HepG2 (cell line): Measurements from ENCODE around the gene CDK7. TPM values are rescaled to one million over a fixed set of nuclear protein-coding genes. Genes with fewer than 3 reads are reported as not detected.

Experiments used
- AGO2 ChIP-seq: fragments of 200-400 bp; formaldehyde crosslinking; optimal IDR thresholded peaks from 2 replicates; pipeline ENCODE3; 2017; ENCODE audit warnings: mild to moderate bottlenecking, low read depth, low read length, moderate library complexity
- BRD4 ChIP-seq: sonication (generic); formaldehyde crosslinking; IDR thresholded peaks from 2 replicates; pipeline ENCODE4 v1.4.0; 2020; ENCODE audit warnings: missing genetic modification reagents
- FOXJ3 ChIP-seq: sonication (generic); formaldehyde crosslinking; IDR thresholded peaks from 2 replicates; pipeline ENCODE4 v1.4.0; 2020; ENCODE audit warnings: missing genetic modification reagents, mild to moderate bottlenecking, borderline replicate concordance
- FOXK1 ChIP-seq: sonication (generic); formaldehyde crosslinking; IDR thresholded peaks from 2 replicates; pipeline ENCODE4 v1.4.0; 2020; ENCODE audit warnings: low read depth, missing genetic modification reagents, borderline replicate concordance
- HMG20B ChIP-seq: conservative IDR thresholded peaks from 2 replicates; pipeline ENCODE4 v1.6.1; 2016; ENCODE audit warnings: missing genetic modification reagents, missing compliant biosample characterization
- HMGA1 ChIP-seq: sonication (generic); formaldehyde crosslinking; conservative IDR thresholded peaks from 2 replicates; pipeline ENCODE4 v1.4.0; 2020; ENCODE audit warnings: missing genetic modification reagents
- KLF16 ChIP-seq, 2 experiments: sonication (generic) in 1 of 2; formaldehyde crosslinking in 1 of 2; IDR thresholded peaks; 2 replicates each; pipeline versions ENCODE4 v1.6.1 to v1.8.0; 2016 to 2023; ENCODE audit warnings: missing genetic modification reagents in 2 of 2, missing compliant biosample characterization in 1 of 2
- MED13 ChIP-seq: sonication (generic); formaldehyde crosslinking; IDR thresholded peaks from 2 replicates; pipeline ENCODE4 v1.5.0; 2020; ENCODE audit warnings: missing genetic modification reagents
- MEIS2 ChIP-seq: sonication (generic); formaldehyde crosslinking; IDR thresholded peaks from 2 replicates; pipeline ENCODE4 v1.9.0; 2021; ENCODE audit warnings: mild to moderate bottlenecking, missing genetic modification reagents
- PCBP1 ChIP-seq: fragments of 200-400 bp; formaldehyde crosslinking; IDR thresholded peaks from 2 replicates; pipeline ENCODE4 v1.6.1; 2017; ENCODE audit warnings: mild to moderate bottlenecking, low read depth, low read length, borderline replicate concordance
- SRSF9 ChIP-seq: fragments of 200-400 bp; formaldehyde crosslinking; IDR thresholded peaks from 2 replicates; pipeline ENCODE4 v1.6.1; 2018; ENCODE audit warnings: borderline replicate concordance, mild to moderate bottlenecking, low read depth, low read length; ENCODE audit not compliant: insufficient read depth, poor library complexity, severe bottlenecking
- ZFAT ChIP-seq: sonication (generic); formaldehyde crosslinking; conservative IDR thresholded peaks from 2 replicates; pipeline ENCODE4 v1.8.1; 2023; ENCODE audit warnings: missing genetic modification reagents, inconsistent platforms
- ZFY ChIP-seq: sonication (generic); formaldehyde crosslinking; IDR thresholded peaks from 2 replicates; pipeline ENCODE4 v1.4.0; 2020; ENCODE audit warnings: missing genetic modification reagents
- ZIK1 ChIP-seq: sonication (generic); formaldehyde crosslinking; IDR thresholded peaks from 2 replicates; pipeline ENCODE4 v1.5.0; 2020; ENCODE audit warnings: mild to moderate bottlenecking, low read depth, missing genetic modification reagents, borderline replicate concordance
- ZNF274 ChIP-seq: sonication (generic); formaldehyde crosslinking; IDR thresholded peaks from 2 replicates; pipeline ENCODE4 v1.5.1; 2020; ENCODE audit warnings: mild to moderate bottlenecking, missing genetic modification reagents
- ZNF282 ChIP-seq: fragments of 450-650 bp; IDR thresholded peaks from 2 replicates; pipeline ENCODE4 v1.6.1; 2018; ENCODE audit not compliant: partially characterized antibody
- ZNF34 ChIP-seq: sonication (generic); formaldehyde crosslinking; IDR thresholded peaks from 2 replicates; pipeline ENCODE4 v1.4.0; 2020; ENCODE audit warnings: mild to moderate bottlenecking, missing genetic modification reagents, borderline replicate concordance
- ZNF446 ChIP-seq: sonication (generic); formaldehyde crosslinking; IDR thresholded peaks from 2 replicates; pipeline ENCODE4 v1.5.0; 2020; ENCODE audit warnings: mild to moderate bottlenecking, missing genetic modification reagents
- ZNF703 ChIP-seq: sonication (generic); formaldehyde crosslinking; IDR thresholded peaks from 2 replicates; pipeline ENCODE4 v1.5.1; 2020; ENCODE audit warnings: missing genetic modification reagents, mild to moderate bottlenecking, moderate library complexity, borderline replicate concordance
- ZNF720 ChIP-seq: sonication (generic); formaldehyde crosslinking; IDR thresholded peaks from 2 replicates; pipeline ENCODE4 v1.4.0; 2020; ENCODE audit warnings: missing genetic modification reagents
- ZNF724P ChIP-seq: sonication (generic); formaldehyde crosslinking; IDR thresholded peaks from 2 replicates; pipeline ENCODE4 v1.8.0; 2022; ENCODE audit warnings: missing genetic modification reagents, borderline replicate concordance
- ZNF776 ChIP-seq: sonication (generic); formaldehyde crosslinking; IDR thresholded peaks from 2 replicates; pipeline ENCODE4 v1.4.0; 2020; ENCODE audit warnings: mild to moderate bottlenecking, missing genetic modification reagents
- polyA plus RNA-seq, 8 experiments: library from polyadenylated mRNA; depleted of rRNA in 3 of 8; stranded (reverse) in 7 of 8; unstranded in 1 of 8; fragments of >200 nt; fragmentation: Illumina TruSeq in 4 of 8; extraction: Trizol in 4 of 8; gene quantifications; 2 replicates each; pipeline versions ENCODE4 v1.2.1 to v1.2.3, GENCODE V29; 2011 to 2016; ENCODE audit warnings: low read depth in 4 of 8, missing spikeins in 1 of 8, mixed read lengths in 1 of 8; ENCODE audit not compliant: insufficient read depth in 1 of 8
- total RNA-seq, 5 experiments: library from RNA; depleted of rRNA; stranded (reverse); fragments of >200 nt; fragmentation: Illumina TruSeq; extraction: Trizol; gene quantifications; 2 replicates each; pipeline ENCODE4 v1.2.3, GENCODE V29; 2016; ENCODE audit warnings: low read depth in 1 of 5
- TF ChIP-seq, protein P1 (sequence below): sonication (generic); formaldehyde crosslinking; IDR thresholded peaks from 2 replicates; pipeline ENCODE4 v1.5.1; 2020; ENCODE audit warnings: missing genetic modification reagents, mild to moderate bottlenecking, borderline replicate concordance
- TF ChIP-seq, protein P2 (sequence below): sonication (generic); formaldehyde crosslinking; IDR thresholded peaks from 2 replicates; pipeline ENCODE4 v1.4.0; 2020; ENCODE audit warnings: missing genetic modification reagents
- TF ChIP-seq, protein P3 (sequence below): sonication (generic); formaldehyde crosslinking; IDR thresholded peaks from 2 replicates; pipeline ENCODE4 v1.5.1; 2020; ENCODE audit warnings: missing genetic modification reagents, mild to moderate bottlenecking, borderline replicate concordance
- TF ChIP-seq, protein P4 (sequence below): sonication (generic); formaldehyde crosslinking; IDR thresholded peaks from 2 replicates; pipeline ENCODE4 v1.4.0; 2020; ENCODE audit warnings: missing genetic modification reagents

The CDK7 gene
- total and polyA plus RNA-seq, 2 of the 13 experiments (the other 11 are each of a cell fraction or from before 2014, with no cell fraction given) = 41.2 to 54.9 TPM

DNA sequence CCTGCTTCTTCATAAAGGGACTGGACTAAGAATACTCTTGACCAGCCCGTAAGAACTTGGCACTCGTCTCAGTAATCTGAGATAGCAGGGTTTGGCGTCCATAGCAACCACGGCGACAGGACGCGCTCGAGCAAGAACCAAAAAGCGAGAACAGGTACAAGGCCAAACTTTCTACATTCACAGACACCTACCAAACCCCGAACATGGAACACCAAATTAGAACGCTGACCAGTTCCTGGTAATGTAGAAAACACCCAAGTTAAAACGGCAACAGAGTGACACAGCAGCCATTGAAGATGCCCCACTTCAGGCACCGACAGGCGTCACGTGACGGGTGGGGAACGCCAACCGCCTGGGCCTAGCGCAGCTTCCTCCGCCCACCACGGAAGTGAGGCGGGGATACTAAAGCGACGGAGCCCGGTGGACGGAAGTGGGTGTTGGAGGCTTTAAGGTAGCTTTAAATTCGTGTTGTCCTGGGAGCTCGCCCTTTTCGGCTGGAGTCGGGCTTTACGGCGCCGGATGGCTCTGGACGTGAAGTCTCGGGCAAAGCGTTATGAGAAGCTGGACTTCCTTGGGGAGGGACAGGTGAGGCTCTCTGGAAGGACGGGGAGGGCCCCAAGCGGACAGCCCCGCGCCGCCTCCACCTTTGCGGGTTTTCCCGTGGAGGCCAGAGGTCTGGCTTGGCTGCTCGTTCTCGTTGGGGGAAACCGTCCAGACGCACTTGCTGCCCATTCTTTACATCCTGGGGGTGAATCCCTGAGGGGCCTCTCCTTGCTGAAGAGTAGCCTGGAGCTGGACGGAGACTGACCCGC lies at the start of gene CDK7 (continued):
- TF ChIP-seq BRD4 (CRISPR knock-in tag) (no peak), MED13 (no peak), FOXK1 (peak; percentile 82; the same call in 1 of the 2 replicates), MEIS2 (CRISPR knock-in tag) (0 out of 2 replicates have a peak, but pooled peaks have one; percentile 35), ZNF446 (CRISPR knock-in tag) (no peak), SRSF9 (no peak), PCBP1 (no peak), ZNF703 (CRISPR knock-in tag) (no peak), ZIK1 (no peak), ZNF34 (CRISPR knock-in tag) (peak; percentile 41; the same call in 1 of the 2 replicates), ZNF282 (no peak), AGO2 (peak; percentile 54), KLF16 (CRISPR knock-in tag; IDR thresholded peaks at IDR 0.05) (peak in 1 of 2 experiments; percentile 63; a peak in 1 of 4 replicates), ZFY (CRISPR knock-in tag) (peak; percentile 82), ZNF720 (CRISPR knock-in tag) (no peak), HMG20B (CRISPR knock-in tag) (no peak), ZNF274 (peak; percentile 78; the same call in 1 of the 2 replicates), FOXJ3 (CRISPR knock-in tag) (no peak; the same call in 1 of the 2 replicates), ZFAT (no peak), HMGA1 (CRISPR knock-in tag) (no peak), ZNF776 (CRISPR knock-in tag) (no peak), ZNF724P (no peak)
- TF ChIP-seq, protein P1, sequence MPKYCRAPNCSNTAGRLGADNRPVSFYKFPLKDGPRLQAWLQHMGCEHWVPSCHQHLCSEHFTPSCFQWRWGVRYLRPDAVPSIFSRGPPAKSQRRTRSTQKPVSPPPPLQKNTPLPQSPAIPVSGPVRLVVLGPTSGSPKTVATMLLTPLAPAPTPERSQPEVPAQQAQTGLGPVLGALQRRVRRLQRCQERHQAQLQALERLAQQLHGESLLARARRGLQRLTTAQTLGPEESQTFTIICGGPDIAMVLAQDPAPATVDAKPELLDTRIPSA = 0 out of 2 replicates have a peak, but pooled peaks have one; percentile 55
- TF ChIP-seq, protein P2, sequence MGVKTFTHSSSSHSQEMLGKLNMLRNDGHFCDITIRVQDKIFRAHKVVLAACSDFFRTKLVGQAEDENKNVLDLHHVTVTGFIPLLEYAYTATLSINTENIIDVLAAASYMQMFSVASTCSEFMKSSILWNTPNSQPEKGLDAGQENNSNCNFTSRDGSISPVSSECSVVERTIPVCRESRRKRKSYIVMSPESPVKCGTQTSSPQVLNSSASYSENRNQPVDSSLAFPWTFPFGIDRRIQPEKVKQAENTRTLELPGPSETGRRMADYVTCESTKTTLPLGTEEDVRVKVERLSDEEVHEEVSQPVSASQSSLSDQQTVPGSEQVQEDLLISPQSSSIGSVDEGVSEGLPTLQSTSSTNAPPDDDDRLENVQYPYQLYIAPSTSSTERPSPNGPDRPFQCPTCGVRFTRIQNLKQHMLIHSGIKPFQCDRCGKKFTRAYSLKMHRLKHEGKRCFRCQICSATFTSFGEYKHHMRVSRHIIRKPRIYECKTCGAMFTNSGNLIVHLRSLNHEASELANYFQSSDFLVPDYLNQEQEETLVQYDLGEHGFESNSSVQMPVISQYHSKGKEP (CRISPR knock-in tag) = no peak
- TF ChIP-seq, protein P3, sequence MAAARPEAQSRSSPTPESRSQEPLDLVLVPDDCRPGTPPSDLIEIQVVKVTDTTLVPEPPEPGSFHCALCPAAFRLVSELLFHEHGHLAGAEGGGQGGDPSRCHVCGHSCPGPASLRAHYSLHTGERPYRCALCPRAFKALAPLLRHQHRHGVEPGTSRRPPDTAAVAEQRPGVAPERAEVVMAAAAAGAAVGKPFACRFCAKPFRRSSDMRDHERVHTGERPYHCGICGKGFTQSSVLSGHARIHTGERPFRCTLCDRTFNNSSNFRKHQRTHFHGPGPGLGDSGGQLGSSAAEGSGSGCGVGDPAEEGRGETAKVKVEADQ = peak; percentile 11; the same call in 1 of the 2 replicates
- TF ChIP-seq, protein P4, sequence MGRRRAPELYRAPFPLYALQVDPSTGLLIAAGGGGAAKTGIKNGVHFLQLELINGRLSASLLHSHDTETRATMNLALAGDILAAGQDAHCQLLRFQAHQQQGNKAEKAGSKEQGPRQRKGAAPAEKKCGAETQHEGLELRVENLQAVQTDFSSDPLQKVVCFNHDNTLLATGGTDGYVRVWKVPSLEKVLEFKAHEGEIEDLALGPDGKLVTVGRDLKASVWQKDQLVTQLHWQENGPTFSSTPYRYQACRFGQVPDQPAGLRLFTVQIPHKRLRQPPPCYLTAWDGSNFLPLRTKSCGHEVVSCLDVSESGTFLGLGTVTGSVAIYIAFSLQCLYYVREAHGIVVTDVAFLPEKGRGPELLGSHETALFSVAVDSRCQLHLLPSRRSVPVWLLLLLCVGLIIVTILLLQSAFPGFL (CRISPR knock-in tag) = no peak
